Measurements from ENCODE around the gene RELT. TPM values are rescaled to one million over a fixed set of nuclear protein-coding genes. Genes with fewer than 3 reads are reported as not detected.

RELT gene
- total and polyA plus RNA-seq, 2 experiments from 2014 or later: 9.3 to 18.7 TPM

DNA sequence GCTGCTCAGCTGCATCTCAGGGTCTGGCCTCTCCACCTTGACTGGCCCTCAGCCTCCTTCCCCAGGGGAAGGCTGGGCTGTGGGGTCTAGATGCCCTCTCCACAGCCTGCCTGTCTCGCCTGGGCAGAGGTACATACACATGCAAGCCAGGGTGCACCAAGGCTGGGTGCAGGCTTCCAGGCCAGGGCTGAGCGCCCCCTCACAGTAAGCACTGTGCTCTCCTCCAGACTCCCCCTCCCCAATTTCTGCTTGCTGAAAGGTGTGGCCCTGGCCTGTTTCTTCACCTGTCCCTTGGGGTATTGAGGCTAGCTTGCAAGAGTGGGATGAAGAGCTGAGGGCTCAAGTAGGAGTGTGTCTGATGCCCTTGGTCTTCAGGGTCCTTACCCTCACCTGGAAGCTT, 22.5 kb downstream of the RELT start:
- DNase-seq (ENCODE audit: low read depth in 1 of 2, low spot score in 1 of 2): no peak
- Histone ChIP-seq H3K9me3 (ENCODE audit: low read depth) (no peaks in the 10 kb centered on the region), H3K4me3 (no peak overlapping the region), H3K27me3 (no peaks in the 10 kb centered on the region), H3K27ac (peak overlapping the region; percentile 17), H3K4me1 (ENCODE audit: low read depth) (peaks cover 2% of the 10 kb centered on the region), H3K36me3 (no peaks in the 10 kb centered on the region)
- TF ChIP-seq, protein P1, sequence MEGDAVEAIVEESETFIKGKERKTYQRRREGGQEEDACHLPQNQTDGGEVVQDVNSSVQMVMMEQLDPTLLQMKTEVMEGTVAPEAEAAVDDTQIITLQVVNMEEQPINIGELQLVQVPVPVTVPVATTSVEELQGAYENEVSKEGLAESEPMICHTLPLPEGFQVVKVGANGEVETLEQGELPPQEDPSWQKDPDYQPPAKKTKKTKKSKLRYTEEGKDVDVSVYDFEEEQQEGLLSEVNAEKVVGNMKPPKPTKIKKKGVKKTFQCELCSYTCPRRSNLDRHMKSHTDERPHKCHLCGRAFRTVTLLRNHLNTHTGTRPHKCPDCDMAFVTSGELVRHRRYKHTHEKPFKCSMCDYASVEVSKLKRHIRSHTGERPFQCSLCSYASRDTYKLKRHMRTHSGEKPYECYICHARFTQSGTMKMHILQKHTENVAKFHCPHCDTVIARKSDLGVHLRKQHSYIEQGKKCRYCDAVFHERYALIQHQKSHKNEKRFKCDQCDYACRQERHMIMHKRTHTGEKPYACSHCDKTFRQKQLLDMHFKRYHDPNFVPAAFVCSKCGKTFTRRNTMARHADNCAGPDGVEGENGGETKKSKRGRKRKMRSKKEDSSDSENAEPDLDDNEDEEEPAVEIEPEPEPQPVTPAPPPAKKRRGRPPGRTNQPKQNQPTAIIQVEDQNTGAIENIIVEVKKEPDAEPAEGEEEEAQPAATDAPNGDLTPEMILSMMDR (IDR thresholded peaks at IDR 0.05; ENCODE audit: low read depth, low read length): no peak

- Histone ChIP-seq H3K36me3 (no peaks in the 10 kb centered on the region), H3K27me3 (no peaks in the 10 kb centered on the region), H3K4me3 (no peak overlapping the region), H3K27ac (no peak overlapping the region), H3K4me1 (ENCODE audit: low read depth) (peaks cover 4% of the 10 kb centered on the region), H3K9me3 (ENCODE audit: low read depth) (no peaks in the 10 kb centered on the region)
- TF ChIP-seq, protein P1 (IDR thresholded peaks at IDR 0.05; ENCODE audit: low read depth, low read length): no peak
- DNase-seq (ENCODE audit: low read depth in 1 of 2, low spot score in 1 of 2): no peak
These were observed 23.0 kb downstream of the RELT start for GRCh38 chr11:73399159-73399590.

DNA sequence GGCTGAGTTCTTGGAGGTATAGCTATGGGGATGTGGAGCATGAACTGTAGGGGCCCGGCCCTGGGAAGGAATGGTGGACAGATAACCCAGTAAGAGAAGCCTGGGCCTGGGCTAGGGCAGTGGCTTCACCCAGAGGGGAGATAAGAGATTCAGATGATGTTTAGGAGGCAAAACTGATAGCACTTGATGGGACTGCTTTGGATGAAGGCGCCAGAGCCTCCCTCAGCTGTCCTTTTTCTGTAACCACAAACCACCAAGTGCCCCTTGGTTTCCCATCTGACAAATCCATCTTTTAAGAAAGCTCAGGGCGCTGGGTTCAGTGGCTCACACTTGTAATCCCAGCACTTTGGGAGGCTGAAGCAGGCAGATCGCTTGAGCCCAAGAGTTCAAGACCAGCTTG, 23.4 kb downstream of the RELT start:
- no peaks in the 10 kb centered on the region for H3K36me3 ChIP-seq
- no peaks in the 10 kb centered on the region for H3K27me3 ChIP-seq
- H3K4me1 ChIP-seq (ENCODE audit: low read depth): peaks cover 4% of the 10 kb centered on the region
- H3K9me3 ChIP-seq (ENCODE audit: low read depth): no peaks in the 10 kb centered on the region
- TF ChIP-seq, protein P1 (IDR thresholded peaks at IDR 0.05; ENCODE audit: low read depth, low read length): no peak
- DNase-seq (ENCODE audit: low read depth in 1 of 2, low spot score in 1 of 2): no peak
- H3K4me3 ChIP-seq: no peak overlapping the region
- no peak overlapping the region for H3K27ac ChIP-seq

DNA sequence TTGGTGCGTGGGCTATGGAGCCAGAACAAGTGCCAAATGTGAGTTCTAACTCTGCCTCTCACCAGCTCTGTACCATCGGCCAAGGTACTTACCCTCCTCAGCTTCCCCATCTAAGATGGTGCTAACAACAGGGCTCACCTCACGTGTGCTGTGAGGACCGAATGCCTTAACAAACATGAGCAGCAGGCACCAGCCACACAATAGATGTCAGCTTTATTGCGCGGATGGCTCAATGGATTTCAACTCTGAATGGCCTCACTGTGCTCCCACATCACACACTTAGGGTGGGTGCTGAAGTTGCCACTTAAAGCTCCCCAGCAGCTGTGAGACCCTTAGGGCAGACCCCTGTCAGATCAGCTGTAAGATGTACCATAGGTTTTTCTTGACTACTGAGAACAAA, 24.1 kb downstream of the RELT start:
- Histone ChIP-seq H3K27ac (no peak overlapping the region), H3K27me3 (no peaks in the 10 kb centered on the region), H3K4me1 (ENCODE audit: low read depth) (peaks cover 4% of the 10 kb centered on the region), H3K36me3 (no peaks in the 10 kb centered on the region), H3K4me3 (no peak overlapping the region), H3K9me3 (ENCODE audit: low read depth) (no peaks in the 10 kb centered on the region)
- TF ChIP-seq, protein P1 (IDR thresholded peaks at IDR 0.05; ENCODE audit: low read depth, low read length): no peak
- DNase-seq (ENCODE audit: low read depth in 1 of 2, low spot score in 1 of 2): no peak

GRCh38 chr11:73401217-73401923, 25.2 kb downstream of the RELT start:
- Histone ChIP-seq H3K36me3 (no peaks in the 10 kb centered on the region), H3K27ac (no peak overlapping the region), H3K9me3 (ENCODE audit: low read depth) (no peaks in the 10 kb centered on the region), H3K4me1 (ENCODE audit: low read depth) (peaks cover 4% of the 10 kb centered on the region), H3K4me3 (no peak overlapping the region), H3K27me3 (no peaks in the 10 kb centered on the region)
- TF ChIP-seq, protein P1 (IDR thresholded peaks at IDR 0.05; ENCODE audit: low read depth, low read length): no peak
- no peak for DNase-seq (ENCODE audit: low read depth in 1 of 2, low spot score in 1 of 2)
